KOPT-K1 (cell line): ENCODE data around the gene TBK1.
"Not testable (repeated sequence)": the region's sequence is repeated elsewhere in the genome, so short reads cannot be mapped to it uniquely, and the experiment has no call there.

Experiments used
- H3K27ac ChIP-seq: fragments of 200-600 bp; sonication (generic); 2 replicates; pipeline ENCODE4 v1.5.1; 2016; ENCODE audit warnings: antibody characterized with exemption, mild to moderate bottlenecking, low read depth, low read length; ENCODE audit not compliant: poor library complexity, severe bottlenecking
- H3K36me3 ChIP-seq: fragments of 200-600 bp; sonication (generic); 2 replicates; pipeline ENCODE4 v1.5.1; 2017; ENCODE audit warnings: antibody characterized with exemption, mild to moderate bottlenecking, low read length, moderate library complexity; ENCODE audit not compliant: insufficient read depth
- H3K9me3 ChIP-seq: fragments of 200-600 bp; sonication (generic); 2 replicates; pipeline ENCODE4 v1.5.1; 2017; ENCODE audit warnings: antibody characterized with exemption, low read length, mild to moderate bottlenecking; ENCODE audit not compliant: insufficient read depth, poor library complexity, severe bottlenecking

The TBK1 gene

GRCh38 chr12:64534672-64535199, 82.8 kb downstream of the TBK1 start:
- Histone ChIP-seq H3K9me3 (no peaks in the 10 kb centered on the region), H3K36me3 (no peaks in the 10 kb centered on the region), H3K27ac (no peak overlapping the region)

- no peak overlapping the region for H3K27ac ChIP-seq
- H3K36me3 ChIP-seq: no peaks in the 10 kb centered on the region
- no peaks in the 10 kb centered on the region for H3K9me3 ChIP-seq
Measured at GRCh38 chr12:64538121-64538520, 86.2 kb downstream of the TBK1 start.

- H3K9me3 ChIP-seq, H3K36me3 ChIP-seq, H3K27ac ChIP-seq: not testable (repeated sequence)
Measured at GRCh38 chr12:64542409-64543047, 90.6 kb downstream of the TBK1 start.

GRCh38 chr12:64544371-64545080, 92.6 kb downstream of the TBK1 start:
- Histone ChIP-seq H3K36me3 (no peaks in the 10 kb centered on the region), H3K9me3 (no peaks in the 10 kb centered on the region), H3K27ac (no peak overlapping the region)

- no peak overlapping the region for H3K27ac ChIP-seq
- no peaks in the 10 kb centered on the region for H3K36me3 ChIP-seq
- H3K9me3 ChIP-seq: no peaks in the 10 kb centered on the region
Measured at GRCh38 chr12:64545081-64545382, 93.1 kb downstream of the TBK1 start.

- Histone ChIP-seq H3K9me3 (no peaks in the 10 kb centered on the region), H3K27ac (no peak overlapping the region), H3K36me3 (no peaks in the 10 kb centered on the region)
Measured at GRCh38 chr12:64549108-64549507, 97.2 kb downstream of the TBK1 start.

- H3K9me3 ChIP-seq: no peaks in the 10 kb centered on the region
- H3K27ac ChIP-seq: no peak overlapping the region
- H3K36me3 ChIP-seq: no peaks in the 10 kb centered on the region
Measured at GRCh38 chr12:64550755-64551154, 98.8 kb downstream of the TBK1 start.

- no peaks in the 10 kb centered on the region for H3K9me3 ChIP-seq
- no peak overlapping the region for H3K27ac ChIP-seq
- H3K36me3 ChIP-seq: no peaks in the 10 kb centered on the region
Measured at GRCh38 chr12:64551676-64552075, 99.8 kb downstream of the TBK1 start.
